Keratinocyte (primary cell): ENCODE measurements around the gene GUK1. TPM values are rescaled to one million over a fixed set of nuclear protein-coding genes. Genes with fewer than 3 reads are reported as not detected.
"Not testable (repeated sequence)": the region's sequence is repeated elsewhere in the genome, so short reads cannot be mapped to it uniquely, and the experiment has no call there.

Source experiments
- DNase-seq: peaks from one replicate; pipeline ENCODE4 v3.0.0-alpha.2; 2011; ENCODE audit warnings: low read depth, missing footprints, low spot score
- FAIRE-seq: peaks from 2 replicates; lab custom pipeline; 2011; peaks lifted over from hg19 to GRCh38; lab: Jason Lieb, UNC
- H2AFZ ChIP-seq: 2 replicates; pipeline ENCODE4 v1.6.0; 2012; ENCODE audit warnings: low read length, control low read depth, inconsistent platforms; ENCODE audit not compliant: control insufficient read depth
- H3K27ac ChIP-seq: 2 replicates; pipeline ENCODE4 v1.5.1; 2011; ENCODE audit warnings: low read length; ENCODE audit not compliant: control insufficient read depth, insufficient read depth
- H3K27me3 ChIP-seq: 3 replicates; pipeline ENCODE4 v1.6.0; 2011; ENCODE audit warnings: low read length; ENCODE audit not compliant: control insufficient read depth, insufficient read depth; ENCODE audit errors: extremely low read depth
- H3K36me3 ChIP-seq, 2 experiments: 2 replicates in 1 of 2; 3 replicates in 1 of 2; pipeline ENCODE4 v1.5.1; 2011; ENCODE audit warnings: low read length in 2 of 2, mild to moderate bottlenecking in 1 of 2; ENCODE audit not compliant: control insufficient read depth in 2 of 2, insufficient read depth in 2 of 2; ENCODE audit errors: extremely low read depth in 1 of 2
- H3K4me1 ChIP-seq: 3 replicates; pipeline ENCODE4 v1.5.1; 2011; ENCODE audit warnings: low read length; ENCODE audit not compliant: control insufficient read depth, insufficient read depth; ENCODE audit errors: extremely low read depth
- H3K4me2 ChIP-seq: 3 replicates; pipeline ENCODE4 v1.6.0; 2011; ENCODE audit warnings: low read depth, low read length; ENCODE audit not compliant: control insufficient read depth, insufficient read depth; ENCODE audit errors: extremely low read depth
- H3K4me3 ChIP-seq, 3 experiments: fragments of 200-600 bp in 1 of 3; sonication (generic) in 1 of 3; 2 replicates in 2 of 3; 3 replicates in 1 of 3; pipeline ENCODE4 v1.5.1; 2011 to 2016; ENCODE audit warnings: low read length in 3 of 3, mild to moderate bottlenecking in 3 of 3, control low read depth in 2 of 3, inconsistent platforms in 1 of 3, low read depth in 1 of 3, mixed read lengths in 1 of 3, mixed run types in 1 of 3, moderate library complexity in 1 of 3; ENCODE audit not compliant: control insufficient read depth in 2 of 3, insufficient read depth in 2 of 3; ENCODE audit errors: extremely low read depth in 1 of 3
- H3K79me2 ChIP-seq: 2 replicates; pipeline ENCODE4 v1.6.0; 2012; ENCODE audit warnings: low read length; ENCODE audit not compliant: control insufficient read depth, insufficient read depth
- H3K9ac ChIP-seq: 3 replicates; pipeline ENCODE4 v1.6.0; 2011; ENCODE audit warnings: low read length; ENCODE audit not compliant: control insufficient read depth, insufficient read depth; ENCODE audit errors: extremely low read depth
- H3K9me1 ChIP-seq: 3 replicates; pipeline ENCODE4 v1.6.0; 2011; ENCODE audit warnings: low read length; ENCODE audit not compliant: control insufficient read depth, insufficient read depth; ENCODE audit errors: extremely low read depth
- H3K9me3 ChIP-seq: 2 replicates; pipeline ENCODE4 v1.5.1; 2012; ENCODE audit warnings: low read depth, low read length; ENCODE audit not compliant: control insufficient read depth
- H4K20me1 ChIP-seq: 3 replicates; pipeline ENCODE4 v1.6.0; 2011; ENCODE audit warnings: low read length; ENCODE audit not compliant: control insufficient read depth, insufficient read depth; ENCODE audit errors: extremely low read depth
- EZH2 ChIP-seq: IDR thresholded peaks from one replicate; pipeline ENCODE4 v1.6.1; 2012; ENCODE audit warnings: inconsistent platforms, mild to moderate bottlenecking, low read length, moderate library complexity
- dilution Hi-C: fragments of 300-500 bp; cut with MboI; formaldehyde crosslinking; loops from one replicate; pipeline ENCODE4 v1.7.0; 2020; ENCODE audit warnings: low sequenced_read_pairs; ENCODE audit not compliant: extremely low pct_ligation_motif_present
- polyA plus RNA-seq, 5 experiments: library from polyadenylated mRNA; depleted of rRNA in 3 of 5; stranded (reverse) in 3 of 5; stranded (forward) in 1 of 5; unstranded in 1 of 5; fragments of >200 nt; gene quantifications; 1 replicate in 1 of 5; 2 replicates in 3 of 5; 3 replicates in 1 of 5; pipeline versions ENCODE4 v1.2.1 to v1.2.3, GENCODE V29; 2011 to 2012; ENCODE audit warnings: missing spikeins in 2 of 5, low read depth in 1 of 5, low replicate concordance in 1 of 5
- TF ChIP-seq, protein P1 (sequence below), 3 experiments: IDR thresholded peaks in 1 of 3; conservative IDR thresholded peaks in 1 of 3; optimal IDR thresholded peaks in 1 of 3; 2 replicates in 2 of 3; 3 replicates in 1 of 3; pipeline versions ENCODE3 to v1.5.1; 2011; ENCODE audit warnings: low read length in 3 of 3, mild to moderate bottlenecking in 3 of 3, moderate library complexity in 2 of 3, control low read depth in 1 of 3, inconsistent platforms in 1 of 3; ENCODE audit not compliant: insufficient read depth in 2 of 3; ENCODE audit errors: extremely low read depth in 1 of 3

GUK1 gene
- polyA plus RNA-seq, 1 donor (not counting 4 experiments of a cell fraction or from before 2014, with no cell fraction given): 450 TPM

DNA sequence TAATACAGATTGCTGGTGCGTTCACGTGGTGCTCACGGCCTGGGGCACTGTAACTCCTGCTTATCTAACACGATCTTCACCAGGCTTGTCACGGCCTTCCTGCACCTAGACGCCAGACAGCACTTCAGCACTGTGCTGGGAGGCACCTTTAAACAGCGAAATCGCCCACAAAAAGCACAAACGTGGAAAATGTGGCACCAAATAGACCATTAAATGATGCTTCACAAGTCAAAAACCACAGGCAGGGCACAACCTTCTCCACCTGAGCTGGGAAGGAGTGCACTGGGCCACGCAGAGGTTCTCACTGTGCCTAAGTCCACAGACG, 45.5 kb downstream of the GUK1 start:
- H3K4me1 ChIP-seq: no peaks in the 10 kb centered on the region
- H4K20me1 ChIP-seq: no peaks in the 10 kb centered on the region
- no peaks in the 10 kb centered on the region for H3K9me1 ChIP-seq
- no peaks in the 10 kb centered on the region for H3K36me3 ChIP-seq
- no peak overlapping the region for H3K27ac ChIP-seq
- no peaks in the 10 kb centered on the region for H3K79me2 ChIP-seq
- no peak overlapping the region for H3K4me3 ChIP-seq
- FAIRE-seq (no peak), DNase-seq (no peak)
- TF ChIP-seq EZH2: no peak
- TF ChIP-seq, protein P1, sequence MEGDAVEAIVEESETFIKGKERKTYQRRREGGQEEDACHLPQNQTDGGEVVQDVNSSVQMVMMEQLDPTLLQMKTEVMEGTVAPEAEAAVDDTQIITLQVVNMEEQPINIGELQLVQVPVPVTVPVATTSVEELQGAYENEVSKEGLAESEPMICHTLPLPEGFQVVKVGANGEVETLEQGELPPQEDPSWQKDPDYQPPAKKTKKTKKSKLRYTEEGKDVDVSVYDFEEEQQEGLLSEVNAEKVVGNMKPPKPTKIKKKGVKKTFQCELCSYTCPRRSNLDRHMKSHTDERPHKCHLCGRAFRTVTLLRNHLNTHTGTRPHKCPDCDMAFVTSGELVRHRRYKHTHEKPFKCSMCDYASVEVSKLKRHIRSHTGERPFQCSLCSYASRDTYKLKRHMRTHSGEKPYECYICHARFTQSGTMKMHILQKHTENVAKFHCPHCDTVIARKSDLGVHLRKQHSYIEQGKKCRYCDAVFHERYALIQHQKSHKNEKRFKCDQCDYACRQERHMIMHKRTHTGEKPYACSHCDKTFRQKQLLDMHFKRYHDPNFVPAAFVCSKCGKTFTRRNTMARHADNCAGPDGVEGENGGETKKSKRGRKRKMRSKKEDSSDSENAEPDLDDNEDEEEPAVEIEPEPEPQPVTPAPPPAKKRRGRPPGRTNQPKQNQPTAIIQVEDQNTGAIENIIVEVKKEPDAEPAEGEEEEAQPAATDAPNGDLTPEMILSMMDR (optimal IDR thresholded peaks at IDR 0.05 in 1 of 3, IDR thresholded peaks at IDR 0.05 in 1 of 3, conservative IDR thresholded peaks at IDR 0.05 in 1 of 3; ENCODE audit: extremely low read depth in 1 of 3, insufficient read depth in 2 of 3, low read length in 3 of 3): no peak
- H3K9me3 ChIP-seq: no peaks in the 10 kb centered on the region
- H3K27me3 ChIP-seq: no peaks in the 10 kb centered on the region
- H3K4me2 ChIP-seq: no peak overlapping the region
- dilution Hi-C loops: no loop called here
- H2AFZ ChIP-seq: no peak overlapping the region
- H3K9ac ChIP-seq: no peak overlapping the region

DNA sequence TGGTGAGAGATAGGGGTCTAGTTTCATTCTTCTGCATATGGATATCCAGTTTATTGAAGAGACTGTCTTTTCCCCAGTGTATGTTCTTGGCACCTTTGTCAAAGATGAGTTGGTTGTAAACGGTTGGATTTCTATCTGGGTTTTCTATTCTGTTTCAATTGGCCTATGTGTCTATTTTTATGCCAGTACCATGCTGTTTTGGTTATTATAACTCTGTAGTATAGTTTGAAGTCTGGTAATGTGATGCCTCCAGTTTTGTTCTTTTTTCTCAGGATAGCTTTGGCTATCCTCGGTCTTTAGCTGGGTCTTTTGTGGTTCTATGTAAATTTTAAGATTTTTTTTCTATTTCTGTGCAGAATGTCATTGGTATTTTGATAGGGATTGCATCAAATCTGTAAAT, 48.2 kb downstream of the GUK1 start:
- H2AFZ ChIP-seq, H3K9me1 ChIP-seq, H3K4me3 ChIP-seq, DNase-seq, H3K36me3 ChIP-seq, H3K27me3 ChIP-seq, H3K4me2 ChIP-seq, H3K9me3 ChIP-seq, dilution Hi-C loops, H3K9ac ChIP-seq, H3K27ac ChIP-seq, H3K79me2 ChIP-seq, H4K20me1 ChIP-seq, H3K4me1 ChIP-seq, FAIRE-seq: not testable (repeated sequence)

DNA sequence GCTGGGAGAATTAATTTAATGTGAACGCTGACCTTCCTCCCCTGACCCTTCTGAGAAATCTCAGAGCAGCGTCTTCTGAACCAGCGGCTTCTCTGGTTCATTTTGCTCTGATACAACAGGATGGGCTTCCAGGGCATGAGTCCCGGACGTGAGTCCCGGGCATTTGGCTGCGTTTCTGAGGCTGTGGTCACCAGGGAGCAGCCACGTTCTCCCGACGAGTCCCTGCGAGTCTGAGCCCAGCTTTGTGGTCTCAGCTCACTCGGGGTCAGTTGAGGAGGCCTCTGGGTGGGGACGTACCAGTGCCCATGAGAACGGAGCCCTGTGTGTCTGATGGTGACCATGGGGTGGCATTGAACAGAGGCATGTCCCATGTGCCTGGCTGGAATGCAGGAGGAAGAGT, 50.1 kb downstream of the GUK1 start:
- H4K20me1 ChIP-seq: no peaks in the 10 kb centered on the region
- FAIRE-seq (no peak), DNase-seq (no peak)
- H3K27me3 ChIP-seq: no peaks in the 10 kb centered on the region
- H2AFZ ChIP-seq: no peak overlapping the region
- H3K9ac ChIP-seq: no peak overlapping the region
- H3K4me3 ChIP-seq: no peak overlapping the region
- H3K4me2 ChIP-seq: no peak overlapping the region
- H3K36me3 ChIP-seq: no peaks in the 10 kb centered on the region
- H3K27ac ChIP-seq: no peak overlapping the region
- dilution Hi-C loops: no loop called here
- TF ChIP-seq, protein P1 (optimal IDR thresholded peaks at IDR 0.05 in 1 of 3, IDR thresholded peaks at IDR 0.05 in 1 of 3, conservative IDR thresholded peaks at IDR 0.05 in 1 of 3; ENCODE audit: extremely low read depth in 1 of 3, insufficient read depth in 2 of 3, low read length in 3 of 3): no peak
- TF ChIP-seq EZH2: no peak
- no peaks in the 10 kb centered on the region for H3K9me3 ChIP-seq
- no peaks in the 10 kb centered on the region for H3K9me1 ChIP-seq
- H3K4me1 ChIP-seq: no peaks in the 10 kb centered on the region
- H3K79me2 ChIP-seq: no peaks in the 10 kb centered on the region
